IMR-90 (cell line): Measurements from ENCODE around the gene PIAS1. TPM values are rescaled to one million over a fixed set of nuclear protein-coding genes. Genes with fewer than 3 reads are reported as not detected.

Source experiments
- ATAC-seq: fragments of 200-7000 bp; cut with Tn5 transposase; 2 replicates; pipeline ENCODE4 v1.9.1; 2020; ENCODE audit warnings: low read depth, mild to moderate bottlenecking, moderate library complexity
- BruUV-seq: library from RNA; stranded (reverse); fragments of 400-500 nt; replicated peaks from 2 replicates; lab custom pipeline; 2021; lab: Mats Ljungman, UMichigan
- CTCF ChIA-PET: fragments of 300-600 bp; formaldehyde crosslinking; extraction: SDS; loops from one replicate; lab custom pipeline; 2021; ENCODE audit warnings: antibody characterized with exemption; lab: Yijun Ruan, JAX
- POLR2A ChIA-PET: fragments of 300-600 bp; sonication (Branson Sonifier 250); formaldehyde crosslinking; loops from one replicate; lab custom pipeline; 2022; ENCODE audit warnings: antibody characterized with exemption; ENCODE audit not compliant: unreplicated experiment; lab: Charles Lee
- DNase-seq: peaks from one replicate; pipeline ENCODE4 v3.0.0; 2013
- H2AFZ ChIP-seq: replicated peaks from 2 replicates; pipeline ENCODE3; 2013; ENCODE audit warnings: low read length, mild to moderate bottlenecking; ENCODE audit not compliant: poor library complexity
- H2AK5ac ChIP-seq: 2 replicates; pipeline ENCODE4 v1.6.1; 2013; ENCODE audit warnings: low read depth, low read length, inconsistent platforms
- H2AK9ac ChIP-seq: replicated peaks from 2 replicates; pipeline ENCODE3; 2013; ENCODE audit warnings: mild to moderate bottlenecking, low read depth, low read length, moderate library complexity; ENCODE audit not compliant: poor library complexity
- H2BK120ac ChIP-seq: 2 replicates; pipeline ENCODE4 v1.6.1; 2013; ENCODE audit warnings: low read depth, low read length, inconsistent platforms
- H2BK15ac ChIP-seq: 3 replicates; pipeline ENCODE4 v1.6.1; 2013; ENCODE audit warnings: low read depth, low read length, inconsistent platforms
- H2BK20ac ChIP-seq: 2 replicates; pipeline ENCODE4 v1.6.1; 2013; ENCODE audit warnings: low read depth, mild to moderate bottlenecking, inconsistent platforms, low read length, moderate library complexity
- H2BK5ac ChIP-seq: 2 replicates; pipeline ENCODE4 v1.6.1; 2013; ENCODE audit warnings: mild to moderate bottlenecking, low read depth, low read length, inconsistent platforms; ENCODE audit not compliant: poor library complexity, severe bottlenecking
- H3K14ac ChIP-seq: replicated peaks from 2 replicates; pipeline ENCODE4 v1.6.1; 2013; ENCODE audit warnings: low read depth, low read length, inconsistent platforms
- H3K18ac ChIP-seq: 2 replicates; pipeline ENCODE4 v1.6.1; 2013; ENCODE audit warnings: low read depth, low read length, control low read depth
- H3K23ac ChIP-seq: 2 replicates; pipeline ENCODE4 v1.6.1; 2013; ENCODE audit warnings: low read depth, low read length, inconsistent platforms
- H3K27ac ChIP-seq: 2 replicates; pipeline ENCODE4 v1.5.1; 2013; ENCODE audit warnings: mild to moderate bottlenecking, control low read depth, low read length; ENCODE audit not compliant: insufficient read depth
- H3K27me3 ChIP-seq: 2 replicates; pipeline ENCODE4 v1.6.1; 2013; ENCODE audit warnings: low read length; ENCODE audit not compliant: control insufficient read depth, insufficient read depth
- H3K36me3 ChIP-seq: 2 replicates; pipeline ENCODE4 v1.6.1; 2013; ENCODE audit warnings: low read length, mixed read lengths; ENCODE audit not compliant: control insufficient read depth, insufficient read depth
- H3K4ac ChIP-seq: 2 replicates; pipeline ENCODE4 v1.6.1; 2013; ENCODE audit warnings: low read depth, low read length, inconsistent platforms
- H3K4me1 ChIP-seq: 2 replicates; pipeline ENCODE4 v1.6.1; 2013; ENCODE audit warnings: low read length, mixed read lengths; ENCODE audit not compliant: control insufficient read depth, insufficient read depth
- H3K4me2 ChIP-seq: 2 replicates; pipeline ENCODE4 v1.6.1; 2013; ENCODE audit warnings: low read depth, mild to moderate bottlenecking, control low read depth, low read length, moderate library complexity
- H3K4me3 ChIP-seq: 2 replicates; pipeline ENCODE4 v1.5.1; 2013; ENCODE audit warnings: low read depth, mild to moderate bottlenecking, control low read depth, low read length, moderate library complexity; ENCODE audit not compliant: insufficient read depth
- H3K56ac ChIP-seq: 2 replicates; pipeline ENCODE4 v1.6.1; 2013; ENCODE audit warnings: low read length, inconsistent platforms; ENCODE audit not compliant: insufficient read depth; ENCODE audit errors: extremely low read depth
- H3K79me1 ChIP-seq, 2 experiments: 2 replicates each; pipeline ENCODE4 v1.6.1; 2013; ENCODE audit warnings: low read length in 2 of 2, inconsistent platforms in 1 of 2, low read depth in 1 of 2
- H3K9ac ChIP-seq: 2 replicates; pipeline ENCODE4 v1.6.1; 2013; ENCODE audit warnings: low read depth, low read length, control low read depth
- H3K9me1 ChIP-seq: 2 replicates; pipeline ENCODE4 v1.6.1; 2013; ENCODE audit warnings: low read length, inconsistent platforms; ENCODE audit not compliant: insufficient read depth
- H3K9me3 ChIP-seq: 2 replicates; pipeline ENCODE4 v1.6.1; 2013; ENCODE audit warnings: low read length; ENCODE audit not compliant: control insufficient read depth, insufficient read depth
- H4K20me1 ChIP-seq: 2 replicates; pipeline ENCODE4 v1.6.1; 2013; ENCODE audit warnings: low read length, inconsistent platforms; ENCODE audit not compliant: insufficient read depth
- H4K5ac ChIP-seq: 2 replicates; pipeline ENCODE4 v1.6.1; 2013; ENCODE audit warnings: mild to moderate bottlenecking, low read depth, low read length, control low read depth
- H4K8ac ChIP-seq, 2 experiments: 2 replicates each; pipeline ENCODE4 v1.6.1; 2013; ENCODE audit warnings: low read depth in 2 of 2, low read length in 2 of 2, control low read depth in 1 of 2, inconsistent platforms in 1 of 2
- H4K91ac ChIP-seq: 2 replicates; pipeline ENCODE4 v1.6.1; 2013; ENCODE audit warnings: low read depth, low read length, inconsistent platforms; ENCODE audit not compliant: insufficient read depth
- MXI1 ChIP-seq: IDR thresholded peaks from 2 replicates; pipeline ENCODE4 v1.6.1; 2012; ENCODE audit warnings: low read depth, mild to moderate bottlenecking, low read length, moderate library complexity, borderline replicate concordance
- WGBS, 2 experiments: methylation state at CpG; one replicate each; pipeline versions ENCODE4 v1.1.5 to v1.1.7; 2013; ENCODE audit warnings: missing lambda C conversion rate in 2 of 2; ENCODE audit not compliant: insufficient read length in 1 of 2; ENCODE audit errors: extremely low coverage in 2 of 2; 5-methylcytosine and 5-hydroxymethylcytosine counted together
- dilution Hi-C: fragments of 300-500 bp; cut with HindIII; formaldehyde crosslinking; loops from one replicate; pipeline ENCODE4 v1.14.3; 2018; ENCODE audit warnings: low sequenced_read_pairs; ENCODE audit not compliant: unreplicated experiment
- in situ Hi-C: fragments of 300-500 bp; cut with MboI; formaldehyde crosslinking; loops from 3 replicates; pipeline ENCODE4 v1.14.3; 2019; ENCODE audit warnings: low sequenced_read_pairs, inconsistent platforms, mixed read lengths
- intact Hi-C: fragments of 100-400 bp; cut with micrococcal nuclease; formaldehyde crosslinking; loops from 2 replicates; pipeline ENCODE4 v1.10.0; 2022
- polyA plus RNA-seq, 3 experiments: library from polyadenylated mRNA; depleted of rRNA; stranded (reverse); fragments of >200 nt; gene quantifications; 2 replicates each; pipeline ENCODE4 v1.2.3, GENCODE V29; 2012; ENCODE audit warnings: low replicate concordance in 1 of 3
- total RNA-seq: library from RNA; depleted of rRNA; stranded (reverse); fragments of >200 nt; gene quantifications from 2 replicates; pipeline ENCODE4 v1.2.3, GENCODE V29; 2012

Gene PIAS1
- total and polyA plus RNA-seq, 2 of the 4 experiments (the other 2 are of a cell fraction), result 20.0 to 63.6 TPM

DNA sequence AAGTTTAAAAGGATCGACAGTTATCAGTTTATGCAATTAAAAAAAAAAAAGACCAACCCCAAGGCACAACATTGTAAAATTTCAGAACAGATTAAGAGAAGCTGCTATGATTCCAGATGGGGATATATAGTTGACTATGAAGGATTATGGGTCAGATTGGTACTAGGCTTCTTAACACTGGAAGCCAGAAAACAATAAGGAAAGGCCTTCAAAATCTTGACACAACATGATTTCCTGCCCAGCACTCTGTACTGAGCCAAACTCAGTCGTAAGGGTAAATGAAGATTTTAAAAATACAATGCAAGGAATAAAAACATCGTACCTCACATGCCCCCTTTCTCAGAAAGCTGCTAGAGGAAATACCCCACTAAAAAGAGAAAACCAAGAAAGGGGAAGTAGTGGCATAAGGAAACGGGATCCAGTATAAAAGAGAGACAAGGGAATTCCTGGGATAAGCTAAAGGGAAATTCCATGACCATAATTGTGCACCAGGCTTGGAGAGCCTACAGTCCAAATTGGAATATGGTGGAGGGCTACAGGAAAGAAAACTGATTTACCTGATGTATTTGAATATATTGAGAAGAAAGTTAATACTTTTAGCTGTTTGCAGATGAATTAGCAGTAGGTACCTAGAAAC, 27.9 kb downstream of the PIAS1 start:
- H2BK20ac ChIP-seq, result no peak overlapping the region
- no peak overlapping the region for H2AK5ac ChIP-seq
- no peak overlapping the region for H3K9ac ChIP-seq
- no peaks in the 10 kb centered on the region for H3K9me1 ChIP-seq
- intact Hi-C loops, result no loop called here
- H3K4ac ChIP-seq, result no peak overlapping the region
- POLR2A ChIA-PET, result interaction anchor here (0.6 kb wide), 1 partner anchor 8 kb away, joined by 3 read pairs; no protein-coding TSS in a partner anchor
- H4K5ac ChIP-seq, result no peak overlapping the region
- H3K14ac ChIP-seq, result no peak overlapping the region
- H3K27me3 ChIP-seq, result no peaks in the 10 kb centered on the region
- H4K91ac ChIP-seq, result no peak overlapping the region
- H3K27ac ChIP-seq, result no peak overlapping the region
- no peak overlapping the region for H3K18ac ChIP-seq
- no peak overlapping the region for H2AK9ac ChIP-seq
- peaks cover 58% of the 10 kb centered on the region for H4K20me1 ChIP-seq
- H2AFZ ChIP-seq, result no peak overlapping the region
- no peak overlapping the region for H2BK15ac ChIP-seq
- no peak overlapping the region for H3K4me2 ChIP-seq
- H3K79me1 ChIP-seq, result peaks cover 33 to 71% of the 10 kb centered on the region in 2 experiments
- peaks cover 5% of the 10 kb centered on the region for H3K36me3 ChIP-seq
- in situ Hi-C loops, result no loop called here
- CTCF ChIA-PET, result no interaction called here
- H3K4me1 ChIP-seq, result no peaks in the 10 kb centered on the region; the same call in 1 of the 2 replicates
- no TSS peak for BruUV-seq
- H3K56ac ChIP-seq, result no peak overlapping the region
- WGBS, 2 experiments, result no CpG with 5 or more reads among the region's 4 CpGs
- H2BK5ac ChIP-seq, result no peak overlapping the region
- no peak overlapping the region for H3K4me3 ChIP-seq
- DNase-seq (no peak), ATAC-seq (no peak)
- no peak overlapping the region for H4K8ac ChIP-seq
- H2BK120ac ChIP-seq, result no peak overlapping the region
- dilution Hi-C loops, result no loop called here
- H3K9me3 ChIP-seq, result no peaks in the 10 kb centered on the region
- TF ChIP-seq MXI1, result no peak
- H3K23ac ChIP-seq, result no peak overlapping the region
